Femur (tissue), 1 donor: ENCODE measurements around the gene CLDN9.

Experiments
- DNase-seq: peaks from one replicate; pipeline ENCODE4 v3.0.0-alpha.2; 2017

CLDN9 gene

DNA sequence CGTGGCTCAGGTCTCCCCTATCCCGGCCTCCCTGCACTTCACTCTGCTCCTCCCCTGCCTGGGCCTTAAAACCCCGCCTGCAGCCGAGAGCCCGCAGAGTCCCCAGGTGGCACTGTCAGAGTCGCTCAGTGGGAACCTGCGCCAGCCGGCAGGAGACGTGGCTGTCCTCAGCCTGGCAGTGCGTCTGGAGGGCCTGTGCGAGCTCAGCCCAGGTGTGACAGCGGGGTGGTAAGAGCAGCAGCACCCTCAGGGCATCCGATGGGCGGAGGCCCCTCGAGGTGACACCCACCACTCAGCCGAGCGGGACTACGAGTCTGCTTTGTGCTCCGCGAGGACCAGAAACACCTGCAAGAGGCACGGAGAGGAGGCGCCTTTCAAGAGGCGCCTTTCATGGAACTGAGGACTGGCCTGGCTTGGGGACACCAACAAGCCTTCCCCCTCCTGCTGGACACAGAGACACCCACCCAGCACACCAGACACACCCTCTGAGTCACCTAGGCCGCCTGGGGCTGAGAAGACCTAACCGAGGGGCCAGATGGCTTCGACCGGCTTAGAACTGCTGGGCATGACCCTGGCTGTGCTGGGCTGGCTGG lies at the start of gene CLDN9:
TSS of gene CLDN9 (plus strand) at position 96 of the 593 bp plus-strand sequence. CDS start at position 536, 440 bp downstream.
- DNase-seq, result no peak

GRCh38 chr16:2963074-2963722 lies 49.5 kb upstream of the CLDN9 start:
- no peak for DNase-seq

DNA sequence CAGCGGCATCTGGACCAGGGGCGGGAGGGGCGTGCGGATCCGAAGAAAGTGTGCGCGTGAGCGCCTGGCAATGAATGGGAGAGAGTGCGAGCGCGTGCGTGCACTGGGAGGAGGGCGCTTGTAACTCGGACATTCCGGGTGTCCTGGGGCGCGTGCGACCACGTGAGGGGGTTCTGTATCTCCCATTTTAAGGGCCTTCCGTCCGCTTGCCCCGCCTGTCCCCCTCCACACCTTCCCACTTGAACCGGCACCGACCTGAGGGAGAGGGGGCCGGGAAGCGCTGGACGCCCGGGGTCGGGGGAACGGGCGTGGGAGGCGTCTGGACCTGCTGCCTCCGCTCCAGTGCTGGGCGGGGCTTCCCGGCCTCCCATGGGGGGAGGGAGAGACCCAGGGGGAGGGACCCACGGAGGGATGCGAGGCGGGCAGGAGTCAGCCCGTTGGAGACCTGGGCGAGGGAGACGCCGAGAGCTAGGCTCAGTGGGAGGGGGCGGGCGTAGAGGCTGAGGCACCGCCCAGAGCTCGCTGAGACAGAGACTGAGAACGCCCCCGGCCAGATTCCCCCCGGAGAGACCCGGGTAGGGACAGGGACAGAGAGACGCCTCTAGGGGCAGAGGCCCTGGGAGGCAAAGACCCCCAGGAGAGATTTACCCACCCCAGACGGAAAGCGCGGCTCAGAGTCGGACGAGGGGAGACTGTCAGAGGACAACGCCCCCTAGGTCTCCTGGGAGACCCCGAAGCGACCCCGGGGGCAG lies 48.8 kb upstream of the CLDN9 start, which contains the start of gene KREMEN2:
TSS of gene KREMEN2 (plus strand) at position 553 of the 752 bp plus-strand sequence. CDS start 246 bp downstream, outside the sequence.
- DNase-seq, result no peak

- no peak for DNase-seq
Measured at GRCh38 chr16:2964475-2965336, 48.0 kb upstream of the CLDN9 start.

DNA sequence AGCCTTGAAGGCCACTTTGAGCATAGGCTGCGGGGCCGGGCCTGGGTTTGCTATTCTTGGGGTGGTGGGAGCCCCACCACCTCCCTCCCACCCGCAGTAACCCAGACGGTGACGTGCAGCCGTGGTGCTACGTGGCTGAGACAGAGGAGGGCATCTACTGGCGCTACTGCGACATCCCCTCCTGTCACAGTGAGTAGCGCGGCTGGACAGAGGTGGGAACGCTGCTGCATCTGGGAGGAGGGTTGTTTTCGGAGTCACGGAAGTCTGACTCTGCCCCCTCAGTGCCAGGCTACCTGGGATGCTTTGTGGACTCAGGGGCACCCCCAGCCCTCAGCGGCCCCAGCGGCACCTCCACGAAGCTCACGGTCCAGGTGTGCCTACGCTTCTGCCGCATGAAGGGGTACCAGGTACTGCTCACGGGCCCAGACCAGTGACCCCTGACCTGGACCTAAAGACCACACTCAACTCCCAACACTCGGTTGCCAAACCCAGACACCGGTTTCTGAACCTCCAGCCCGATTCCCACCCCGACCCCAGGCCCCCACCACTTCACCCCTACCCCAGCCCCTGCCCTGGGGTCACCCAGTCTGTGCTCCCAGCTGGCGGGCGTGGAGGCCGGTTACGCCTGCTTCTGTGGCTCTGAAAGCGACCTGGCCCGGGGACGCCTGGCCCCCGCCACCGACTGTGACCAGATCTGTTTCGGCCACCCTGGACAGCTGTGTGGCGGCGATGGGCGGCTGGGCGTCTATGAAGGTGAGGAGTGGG lies 46.5 kb upstream of the CLDN9 start:
- no peak for DNase-seq

DNA sequence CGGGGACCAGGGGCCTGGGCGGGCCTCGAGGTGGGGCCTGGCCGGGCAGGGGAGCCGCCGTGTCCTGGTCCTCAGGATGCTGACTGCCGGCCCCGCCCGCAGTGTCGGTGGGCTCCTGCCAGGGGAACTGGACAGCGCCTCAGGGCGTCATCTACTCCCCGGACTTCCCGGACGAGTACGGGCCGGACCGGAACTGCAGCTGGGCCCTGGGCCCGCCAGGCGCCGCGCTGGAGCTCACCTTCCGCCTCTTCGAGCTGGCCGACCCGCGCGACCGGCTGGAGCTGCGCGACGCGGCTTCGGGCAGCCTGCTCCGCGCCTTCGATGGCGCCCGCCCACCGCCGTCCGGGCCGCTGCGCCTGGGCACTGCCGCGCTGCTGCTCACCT lies 45.9 kb upstream of the CLDN9 start:
- no peak for DNase-seq

- no peak for DNase-seq
Measured at GRCh38 chr16:2967211-2967631, 45.5 kb upstream of the CLDN9 start.

DNA sequence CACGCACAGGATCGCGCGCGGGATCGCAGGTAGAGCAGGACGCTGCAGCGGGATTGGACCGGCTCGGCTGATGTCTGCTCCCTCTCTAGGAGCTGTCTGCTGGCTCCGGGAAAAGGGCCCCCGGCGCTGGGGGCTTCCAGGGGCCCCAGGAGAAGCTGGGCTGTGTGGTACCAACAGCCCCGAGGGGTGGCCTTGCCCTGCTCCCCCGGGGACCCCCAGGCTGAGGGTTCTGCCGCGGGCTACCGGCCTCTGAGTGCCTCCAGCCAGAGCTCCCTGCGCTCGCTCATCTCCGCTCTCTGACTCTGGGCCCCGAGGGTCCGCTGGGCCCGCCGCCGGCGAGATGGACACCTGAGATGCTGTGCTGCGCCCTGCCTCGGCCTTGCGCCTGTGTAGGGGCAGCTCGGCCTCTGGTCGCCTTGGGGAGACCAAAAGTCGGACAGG lies 45.0 kb upstream of the CLDN9 start:
- DNase-seq, result no peak

GRCh38 chr16:2968368-2968737 lies 44.4 kb upstream of the CLDN9 start:
- no peak for DNase-seq

DNA sequence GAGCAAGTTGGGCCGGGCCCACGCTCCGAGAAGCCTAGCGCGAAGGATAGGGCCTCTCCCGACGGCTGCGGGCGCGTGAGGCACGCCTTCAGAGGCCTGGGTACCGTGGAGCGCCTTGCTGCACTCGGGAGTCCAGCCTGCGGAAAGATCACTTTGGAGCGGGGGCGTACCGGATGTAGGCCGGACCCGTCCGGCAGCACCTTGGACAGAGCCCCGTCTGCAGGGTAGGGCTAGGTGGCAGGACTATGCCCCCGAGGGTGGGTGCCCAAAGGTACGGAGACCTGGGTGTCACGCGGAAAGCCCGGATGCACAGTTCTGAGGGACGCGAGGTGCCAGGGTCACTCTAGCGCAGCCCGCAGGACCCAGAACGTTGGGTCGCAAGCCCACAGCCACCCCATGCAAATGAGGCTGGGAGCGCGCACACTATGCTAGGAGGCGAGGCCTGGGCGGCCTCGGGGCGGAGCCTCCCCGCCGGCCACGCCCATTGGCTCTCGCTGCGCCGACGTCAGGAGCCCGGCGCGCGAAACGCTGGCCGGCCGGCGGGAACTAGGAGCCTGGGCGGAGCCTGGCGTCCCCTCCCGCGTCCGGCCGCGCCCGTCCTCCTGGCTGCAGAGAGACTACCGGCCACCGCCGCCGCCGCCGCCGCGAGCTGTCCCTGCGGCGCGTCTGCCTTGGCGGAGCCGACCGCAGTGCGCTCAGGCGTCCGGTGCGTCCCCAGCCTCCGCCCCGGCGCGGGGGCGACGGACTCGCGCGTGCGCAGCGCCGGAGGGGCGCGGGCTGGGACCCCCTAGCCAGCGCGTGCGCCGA lies 43.8 kb upstream of the CLDN9 start, which contains the start of gene PAQR4:
TSS of gene PAQR4 (plus strand) at position 611 of the 807 bp plus-strand sequence. CDS start 327 bp downstream, outside the sequence.
- DNase-seq, result peak; percentile 89

DNA sequence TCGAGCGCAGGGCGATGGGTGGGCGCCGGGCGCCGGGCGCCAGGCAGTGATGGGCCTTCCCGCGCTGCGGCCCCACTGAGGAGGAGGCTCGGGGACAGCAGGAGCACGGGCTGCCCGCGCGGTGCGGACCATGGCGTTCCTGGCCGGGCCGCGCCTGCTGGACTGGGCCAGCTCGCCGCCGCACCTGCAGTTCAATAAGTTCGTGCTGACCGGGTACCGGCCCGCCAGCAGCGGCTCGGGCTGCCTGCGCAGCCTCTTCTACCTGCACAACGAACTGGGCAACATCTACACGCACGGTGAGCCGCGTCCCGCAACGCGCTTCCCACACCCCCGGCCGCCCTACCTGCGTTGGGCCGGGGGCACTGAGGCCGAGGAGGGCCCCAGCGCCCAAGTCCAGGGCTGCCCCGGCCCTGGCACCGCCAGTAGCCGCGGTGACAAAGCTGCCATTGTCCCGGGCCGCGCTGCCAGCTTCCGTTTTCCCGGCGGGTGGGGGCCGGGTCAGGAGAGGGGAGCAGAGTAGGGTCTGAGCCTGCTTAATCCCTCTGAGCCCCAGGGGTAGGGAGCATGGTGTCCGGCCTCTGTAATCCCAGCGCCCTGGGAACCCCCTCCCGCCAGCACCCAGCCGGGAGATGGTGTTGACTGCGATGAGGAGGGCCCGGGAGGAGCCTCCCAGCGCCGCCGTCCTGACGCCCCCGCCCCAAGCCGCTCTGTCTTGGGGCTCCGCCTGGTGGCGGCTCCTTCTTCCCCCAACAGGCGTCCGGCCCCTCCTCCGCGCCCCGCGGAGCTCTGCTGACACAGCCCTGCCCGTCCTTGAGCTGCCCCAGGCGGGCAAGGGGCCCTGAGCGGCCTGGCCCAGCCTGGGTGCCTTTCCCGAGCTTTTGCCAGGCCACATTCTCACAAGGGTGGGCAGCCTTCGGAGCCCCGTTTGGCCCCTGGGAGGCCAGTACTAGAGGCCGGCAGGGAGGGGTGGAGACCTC lies 42.9 kb upstream of the CLDN9 start:
- peak; percentile 70 for DNase-seq

DNA sequence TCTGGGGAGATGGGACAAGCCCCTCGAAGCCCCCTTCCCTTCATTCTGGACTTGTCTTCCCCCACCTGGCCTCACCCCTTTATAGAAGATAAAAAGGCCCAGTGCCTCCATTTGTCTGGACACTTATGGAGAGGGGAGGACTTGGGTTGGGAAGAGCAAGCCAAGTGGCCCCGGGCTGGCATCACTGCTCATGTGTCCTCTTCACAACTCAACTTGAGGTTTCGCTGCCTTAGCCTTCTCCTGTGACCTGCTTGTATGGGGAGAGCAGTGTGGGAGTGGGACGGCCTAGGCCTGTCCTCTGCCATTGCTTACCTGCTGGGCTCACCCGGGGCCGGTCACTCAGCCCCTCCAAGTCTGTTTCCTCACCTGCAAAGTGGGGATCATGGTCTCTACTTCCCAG lies 42.2 kb upstream of the CLDN9 start:
- DNase-seq, result no peak

DNA sequence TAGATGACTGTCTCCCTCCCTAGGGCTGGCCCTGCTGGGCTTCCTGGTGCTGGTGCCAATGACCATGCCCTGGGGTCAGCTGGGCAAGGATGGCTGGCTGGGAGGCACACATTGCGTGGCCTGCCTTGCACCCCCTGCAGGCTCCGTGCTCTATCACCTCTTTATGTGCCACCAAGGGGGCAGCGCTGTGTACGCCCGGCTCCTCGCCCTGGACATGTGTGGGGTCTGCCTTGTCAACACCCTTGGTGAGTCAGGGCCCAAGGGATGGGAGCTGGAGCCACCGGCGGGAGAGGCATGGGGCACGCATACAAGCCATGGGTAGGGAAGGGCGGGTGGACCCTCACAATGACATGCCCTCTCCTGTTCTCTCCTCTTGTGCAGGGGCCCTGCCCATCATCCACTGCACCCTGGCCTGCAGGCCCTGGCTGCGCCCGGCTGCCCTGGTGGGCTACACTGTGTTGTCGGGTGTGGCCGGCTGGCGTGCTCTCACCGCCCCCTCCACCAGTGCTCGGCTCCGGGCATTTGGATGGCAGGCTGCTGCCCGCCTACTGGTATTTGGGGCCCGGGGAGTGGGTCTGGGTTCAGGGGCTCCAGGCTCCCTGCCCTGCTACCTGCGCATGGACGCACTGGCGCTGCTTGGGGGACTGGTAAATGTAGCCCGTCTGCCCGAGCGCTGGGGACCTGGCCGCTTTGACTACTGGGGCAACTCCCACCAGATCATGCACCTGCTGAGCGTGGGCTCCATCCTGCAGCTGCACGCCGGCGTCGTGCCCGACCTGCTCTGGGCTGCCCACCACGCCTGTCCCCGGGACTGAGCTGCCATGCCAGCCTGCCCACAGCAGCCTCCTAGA lies 41.4 kb upstream of the CLDN9 start:
- DNase-seq, result no peak

DNA sequence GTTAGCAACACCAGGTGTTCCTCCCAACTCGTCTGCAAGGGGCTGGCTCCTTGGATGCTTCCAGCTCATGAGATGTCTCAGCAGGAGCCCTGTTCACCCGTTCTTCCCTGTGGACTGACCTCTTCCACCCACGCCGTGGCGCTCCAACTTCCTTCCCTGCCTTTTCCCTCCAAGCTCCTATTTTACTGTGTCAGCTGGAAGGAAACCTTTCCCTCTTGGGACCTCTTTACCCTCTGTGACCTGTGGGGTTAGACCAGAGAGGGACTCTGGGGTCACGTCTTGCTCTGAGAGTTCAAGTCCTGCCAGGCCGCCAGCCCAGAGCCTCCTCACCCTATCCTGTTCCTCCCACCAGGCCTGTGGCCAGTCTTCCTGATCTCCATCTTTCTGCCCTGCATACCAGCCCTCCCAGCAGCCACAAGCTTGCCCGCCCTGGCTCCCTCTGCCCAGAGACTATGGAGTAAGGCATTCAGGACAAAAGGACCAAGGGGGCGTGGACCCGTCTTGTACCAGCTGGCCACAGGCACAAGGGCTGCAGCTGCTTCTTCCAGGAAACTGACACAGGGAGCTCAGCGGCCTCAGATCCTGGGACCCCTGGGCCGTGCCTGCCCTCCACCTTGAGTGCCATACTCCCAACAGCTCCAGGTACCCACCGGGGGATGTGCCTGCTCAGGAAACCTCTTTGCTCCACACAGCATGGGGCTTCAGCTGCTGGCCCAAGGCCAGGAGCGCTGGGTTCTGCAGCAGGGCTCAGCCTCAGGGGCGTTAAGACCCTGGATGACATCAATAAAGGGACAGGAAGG lies 40.5 kb upstream of the CLDN9 start:
- DNase-seq, result no peak

- DNase-seq, result no peak
Measured at GRCh38 chr16:2973093-2973492, 39.6 kb upstream of the CLDN9 start.

GRCh38 chr16:2973605-2974318 lies 39.0 kb upstream of the CLDN9 start:
- DNase-seq, result no peak

GRCh38 chr16:2974319-2975056 lies 38.2 kb upstream of the CLDN9 start:
- DNase-seq, result no peak
